IPS-18c (cell line): ENCODE measurements around the gene CPEB3.
A peak's percentile ranks its signal among the peaks of the same experiment; 100 is the strongest.
"Not testable (repeated sequence)": the region's sequence is repeated elsewhere in the genome, so short reads cannot be mapped to it uniquely, and the experiment has no call there.

Source experiments
- H3K4me3 ChIP-seq: 2 replicates; pipeline ENCODE4 v1.7.0; 2013; ENCODE audit warnings: low read depth, mild to moderate bottlenecking, low read length, moderate library complexity; ENCODE audit not compliant: insufficient read depth
- H3K9me3 ChIP-seq: one replicate; pipeline ENCODE4 v1.6.1; 2013; ENCODE audit warnings: mild to moderate bottlenecking, low read length, moderate library complexity; ENCODE audit not compliant: control insufficient read depth, insufficient read depth

CPEB3 gene

GRCh38 chr10:92290837-92291615, at the start of gene CPEB3, which contains the start of gene MARCHF5:
Gene CPEB3 (minus strand): TSS chr10:92291078. CDS start chr10:92240350, 50,728 bp downstream.
Gene MARCHF5 (plus strand): TSS chr10:92291167. CDS start chr10:92291495, 328 bp downstream.
- Histone ChIP-seq H3K4me3 (peak within 1 kb of the TSS; percentile 98), H3K9me3 (no peaks in the 10 kb centered on the region)

GRCh38 chr10:92329927-92330326, 39.0 kb upstream of the CPEB3 start:
- not testable (repeated sequence) for H3K4me3 ChIP-seq, H3K9me3 ChIP-seq

- no peak overlapping the region for H3K4me3 ChIP-seq
- no peaks in the 10 kb centered on the region for H3K9me3 ChIP-seq
Observed at GRCh38 chr10:92328993-92329392, 38.1 kb upstream of the CPEB3 start.

GRCh38 chr10:92327445-92328433, 36.9 kb upstream of the CPEB3 start:
- H3K4me3 ChIP-seq, result no peak overlapping the region
- no peaks in the 10 kb centered on the region for H3K9me3 ChIP-seq

- Histone ChIP-seq H3K9me3 (no peaks in the 10 kb centered on the region), H3K4me3 (no peak overlapping the region)
Observed at GRCh38 chr10:92323079-92323478, 32.2 kb upstream of the CPEB3 start.

GRCh38 chr10:92316610-92317009, 25.7 kb upstream of the CPEB3 start:
- Histone ChIP-seq H3K4me3 (no peak overlapping the region), H3K9me3 (no peaks in the 10 kb centered on the region)

- no peak overlapping the region for H3K4me3 ChIP-seq
- no peaks in the 10 kb centered on the region for H3K9me3 ChIP-seq
Observed at GRCh38 chr10:92313750-92314149, 22.9 kb upstream of the CPEB3 start.

GRCh38 chr10:92309272-92309671, 18.4 kb upstream of the CPEB3 start:
- H3K9me3 ChIP-seq, result no peaks in the 10 kb centered on the region

GRCh38 chr10:92305133-92306072, 14.5 kb upstream of the CPEB3 start:
- Histone ChIP-seq H3K9me3 (no peaks in the 10 kb centered on the region), H3K4me3 (no peak overlapping the region)

More at GRCh38 chr10:92309272-92309671, 18.4 kb upstream of the CPEB3 start:
- no peak overlapping the region for H3K4me3 ChIP-seq

GRCh38 chr10:92304061-92304460, 13.2 kb upstream of the CPEB3 start:
- no peaks in the 10 kb centered on the region for H3K9me3 ChIP-seq
- H3K4me3 ChIP-seq, result no peak overlapping the region

GRCh38 chr10:92303096-92303495, 12.2 kb upstream of the CPEB3 start:
- Histone ChIP-seq H3K4me3 (no peak overlapping the region), H3K9me3 (no peaks in the 10 kb centered on the region)

GRCh38 chr10:92298487-92298886, 7.6 kb upstream of the CPEB3 start:
- no peaks in the 10 kb centered on the region for H3K9me3 ChIP-seq
- no peak overlapping the region for H3K4me3 ChIP-seq

GRCh38 chr10:92291921-92292845, 1.3 kb upstream of the CPEB3 start:
- H3K9me3 ChIP-seq, result no peaks in the 10 kb centered on the region
- H3K4me3 ChIP-seq, result peak overlapping the region; percentile 98

- peak overlapping the region; percentile 98 for H3K4me3 ChIP-seq
- H3K9me3 ChIP-seq, result no peaks in the 10 kb centered on the region
Observed at GRCh38 chr10:92291616-92291865, 663 bp upstream of the CPEB3 start.

- Histone ChIP-seq H3K4me3 (peak overlapping the region; percentile 98), H3K9me3 (no peaks in the 10 kb centered on the region)
Observed at GRCh38 chr10:92290076-92290836, 622 bp downstream of the CPEB3 start.
